CD4-positive, alpha-beta T cell treated with Interleukin-2 at 100 ng/mL for 4 hours (primary cell): ENCODE measurements around the gene MID1.
"Not testable (repeated sequence)": the region's sequence is repeated elsewhere in the genome, so short reads cannot be mapped to it uniquely, and the experiment has no call there.

Experiments
- DNase-seq: peaks from one replicate; pipeline ENCODE4 v3.0.0-alpha.2; 2020; ENCODE audit warnings: low spot score

Gene MID1

GRCh38 chrX:10617186-10617998 lies 3.0 kb downstream of the MID1 start:
- DNase-seq, result no peak

- no peak for DNase-seq
Measured at GRCh38 chrX:10615931-10616774, 4.2 kb downstream of the MID1 start.

- DNase-seq, result no peak
Measured at GRCh38 chrX:10612215-10612614, 8.2 kb downstream of the MID1 start.

- no peak for DNase-seq
Measured at GRCh38 chrX:10611441-10612090, 8.8 kb downstream of the MID1 start.

- no peak for DNase-seq
Measured at GRCh38 chrX:10608099-10608498, 12.3 kb downstream of the MID1 start.

- DNase-seq, result no peak
Measured at GRCh38 chrX:10607233-10607632, 13.2 kb downstream of the MID1 start.

GRCh38 chrX:10603612-10604011 lies 16.8 kb downstream of the MID1 start:
- DNase-seq, result no peak

- no peak for DNase-seq
Measured at GRCh38 chrX:10602646-10603045, 17.7 kb downstream of the MID1 start.

GRCh38 chrX:10600479-10600878 lies 19.9 kb downstream of the MID1 start:
- DNase-seq, result no peak

- DNase-seq, result no peak
Measured at GRCh38 chrX:10598540-10598939, 21.8 kb downstream of the MID1 start.

GRCh38 chrX:10597871-10598270 lies 22.5 kb downstream of the MID1 start:
- no peak for DNase-seq

GRCh38 chrX:10591363-10592335 lies 28.7 kb downstream of the MID1 start:
- no peak for DNase-seq

GRCh38 chrX:10589787-10590186 lies 30.6 kb downstream of the MID1 start:
- DNase-seq, result not testable (repeated sequence)

GRCh38 chrX:10589098-10589497 lies 31.3 kb downstream of the MID1 start:
- no peak for DNase-seq

- not testable (repeated sequence) for DNase-seq
Measured at GRCh38 chrX:10584882-10585281, 35.5 kb downstream of the MID1 start.

GRCh38 chrX:10582945-10583344 lies 37.4 kb downstream of the MID1 start:
- DNase-seq, result no peak

GRCh38 chrX:10582215-10582733 lies 38.1 kb downstream of the MID1 start:
- DNase-seq, result no peak

GRCh38 chrX:10579112-10580011 lies 41.0 kb downstream of the MID1 start:
- DNase-seq, result no peak

GRCh38 chrX:10578527-10578926 lies 41.9 kb downstream of the MID1 start:
- no peak for DNase-seq

- no peak for DNase-seq
Measured at GRCh38 chrX:10577853-10578252, 42.5 kb downstream of the MID1 start.
